HuH-7.5 (cell line): ENCODE results near the gene DPEP2.
"Not testable (repeated sequence)": the region's sequence is repeated elsewhere in the genome, so short reads cannot be mapped to it uniquely, and the experiment has no call there.

Source experiments
- DNase-seq: peaks from one replicate; pipeline ENCODE4 v3.0.0; 2011; ENCODE audit warnings: low spot score

Gene DPEP2

GRCh38 chr16:67976205-67976604 is 23.1 kb downstream of the DPEP2 start:
- DNase-seq = no peak

DNA sequence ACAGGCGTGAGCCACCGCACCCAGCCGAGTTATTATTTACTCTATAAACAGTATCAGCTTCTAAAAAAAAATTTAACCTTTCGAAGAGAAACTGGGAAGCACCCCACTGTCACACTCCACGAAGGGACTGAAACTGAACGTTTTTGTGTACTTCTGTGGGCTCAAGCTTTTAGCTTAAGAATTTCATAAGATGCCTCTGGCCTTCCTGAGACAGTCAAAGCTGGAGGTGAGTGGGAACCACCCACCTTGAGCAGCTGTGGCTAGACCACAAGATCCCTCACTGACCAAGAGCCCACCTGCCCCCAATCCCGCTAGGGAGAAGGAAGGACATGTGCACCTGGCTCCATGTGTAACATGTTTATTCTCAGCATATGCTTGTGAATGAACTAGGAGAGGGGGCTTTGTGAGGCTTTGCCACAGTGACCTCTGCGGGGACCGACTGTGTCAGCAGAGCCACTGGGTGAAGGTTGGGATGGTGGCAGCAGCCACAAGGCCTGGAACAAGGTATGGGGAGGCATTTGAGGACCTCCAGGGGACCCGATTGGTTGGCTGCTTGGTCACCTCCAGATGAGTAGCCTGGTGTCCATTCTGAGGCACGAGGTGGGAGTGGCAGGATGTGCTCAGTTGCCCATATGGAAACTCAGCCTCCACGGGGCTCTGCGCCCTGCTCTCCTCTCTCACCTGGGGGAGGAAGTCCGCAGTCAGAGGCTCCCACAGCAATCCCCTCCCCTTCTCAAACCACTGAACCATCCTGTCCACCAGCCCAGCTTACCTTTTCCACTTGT is 23.8 kb downstream of the DPEP2 start:
- DNase-seq = no peak

DNA sequence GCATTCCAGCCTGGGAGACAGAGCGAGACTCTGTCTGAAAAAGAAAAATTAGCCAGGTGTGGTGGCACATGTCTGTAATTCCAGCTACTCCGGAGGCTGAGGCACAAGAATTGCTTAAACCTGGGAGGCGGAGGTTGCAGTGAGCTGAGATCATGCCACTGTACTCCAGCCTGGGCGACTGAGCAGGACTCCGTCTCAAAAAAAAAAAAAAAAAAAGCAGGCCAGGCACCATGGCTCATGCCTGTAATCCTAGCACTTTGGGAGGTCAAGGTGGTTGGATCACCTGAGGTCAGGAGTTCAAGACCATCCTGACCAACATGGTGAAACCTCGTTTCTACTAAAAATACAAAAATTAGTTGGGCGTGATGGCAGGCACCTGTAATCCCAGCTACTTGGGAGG is 27.0 kb downstream of the DPEP2 start:
- not testable (repeated sequence) for DNase-seq

- no peak for DNase-seq
Measured at GRCh38 chr16:67971111-67971510, 28.2 kb downstream of the DPEP2 start.

DNA sequence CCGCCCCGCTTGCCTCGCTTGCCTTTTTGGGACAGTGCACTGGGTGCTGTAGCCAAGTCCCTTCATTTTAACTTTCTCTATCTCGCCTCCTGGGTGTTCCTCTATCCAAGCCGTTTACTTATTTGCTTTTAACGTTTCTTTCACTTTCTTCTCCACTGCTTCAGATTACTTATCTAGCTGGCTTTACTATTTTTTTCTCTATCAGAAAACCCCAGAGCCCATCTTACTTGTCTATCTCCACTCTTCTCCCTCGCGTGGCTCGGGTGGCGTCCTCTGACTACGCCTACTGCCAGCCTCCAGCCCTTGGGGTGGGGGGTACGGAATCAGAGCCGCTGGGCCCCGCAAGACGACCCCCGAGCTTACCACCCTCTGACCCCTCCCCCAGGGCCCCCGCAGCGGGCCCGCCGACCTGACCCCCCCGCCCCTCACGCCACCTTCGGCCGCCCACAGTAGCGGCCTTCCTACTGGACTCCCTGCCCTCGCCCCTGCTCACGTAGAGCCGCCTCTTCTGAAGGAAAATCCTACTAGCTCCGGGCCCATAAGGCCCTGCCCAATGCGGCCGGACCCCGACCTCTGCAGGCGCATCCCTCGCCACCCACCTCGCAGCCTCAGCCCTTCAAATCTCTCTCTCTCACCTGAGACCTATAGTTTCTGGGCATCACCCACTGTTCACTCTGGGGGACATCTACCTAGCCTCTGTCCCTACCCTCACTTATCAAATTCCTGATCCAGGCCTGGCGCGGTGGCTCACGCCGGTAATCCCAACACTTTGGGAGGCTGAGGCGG is 29.8 kb downstream of the DPEP2 start:
- DNase-seq = peak; percentile 77

- peak; percentile 98 for DNase-seq
Measured at GRCh38 chr16:67968400-67969253, 30.7 kb downstream of the DPEP2 start, which contains the start of gene SLC12A4. SLC12A4 (minus strand) TSS chr16:67968637; CDS start chr16:67968553, 84 bp downstream.

DNA sequence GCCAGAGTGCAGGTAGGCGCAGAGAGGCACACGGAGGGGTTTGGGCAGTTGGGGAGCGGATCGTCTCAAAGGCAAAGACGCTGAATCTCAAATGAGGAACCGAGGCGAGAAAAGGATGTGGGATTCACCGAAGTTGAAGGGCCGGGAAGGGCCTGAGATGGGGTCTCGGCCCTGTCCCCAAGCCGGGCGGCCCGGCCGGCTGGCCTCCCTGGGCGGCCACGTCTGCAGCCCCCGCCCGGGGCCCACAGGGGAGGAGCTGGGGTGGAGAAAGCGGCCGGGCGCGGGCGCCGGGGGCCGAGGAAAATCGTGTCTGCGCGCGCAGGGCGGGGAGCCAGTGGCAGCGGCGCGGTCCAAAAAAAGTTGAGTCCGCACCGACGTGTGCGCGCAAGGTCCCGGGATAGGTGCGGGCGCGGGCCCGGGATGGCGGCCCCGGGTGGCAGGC is 31.3 kb downstream of the DPEP2 start:
- peak; percentile 66 for DNase-seq

GRCh38 chr16:67967183-67967957 is 31.9 kb downstream of the DPEP2 start:
- no peak for DNase-seq

DNA sequence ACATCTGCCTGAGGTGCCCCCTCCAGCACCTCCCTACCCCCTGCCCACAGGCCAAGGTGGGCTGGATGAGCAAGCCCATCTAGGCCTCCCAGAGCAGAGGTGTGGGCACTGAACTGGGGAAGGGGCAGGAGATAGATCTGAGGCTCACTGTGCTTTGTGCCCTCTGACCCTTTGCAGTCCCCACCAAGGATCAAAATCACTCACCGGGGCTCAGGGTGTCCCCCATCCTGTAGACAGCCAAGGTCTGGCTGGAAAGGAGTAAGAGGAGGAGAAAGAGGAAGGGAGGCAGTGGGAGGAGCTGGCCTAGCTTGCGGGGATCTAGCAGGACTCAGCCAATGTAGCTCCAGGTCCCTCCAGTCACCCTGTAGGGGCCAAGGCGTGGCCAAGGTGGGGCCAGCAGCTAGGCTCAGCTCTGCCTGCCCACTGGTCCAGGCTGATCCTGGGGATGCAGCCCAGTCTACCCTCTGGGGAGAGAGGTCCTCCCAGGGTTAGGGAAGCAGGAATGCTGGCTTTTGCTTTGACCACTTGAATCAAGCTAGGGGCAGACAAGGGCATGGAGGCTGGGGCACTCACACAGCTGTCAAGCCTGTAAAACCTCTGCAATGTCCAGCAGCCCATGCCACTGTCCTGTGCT is 32.6 kb downstream of the DPEP2 start:
- DNase-seq = no peak

DNA sequence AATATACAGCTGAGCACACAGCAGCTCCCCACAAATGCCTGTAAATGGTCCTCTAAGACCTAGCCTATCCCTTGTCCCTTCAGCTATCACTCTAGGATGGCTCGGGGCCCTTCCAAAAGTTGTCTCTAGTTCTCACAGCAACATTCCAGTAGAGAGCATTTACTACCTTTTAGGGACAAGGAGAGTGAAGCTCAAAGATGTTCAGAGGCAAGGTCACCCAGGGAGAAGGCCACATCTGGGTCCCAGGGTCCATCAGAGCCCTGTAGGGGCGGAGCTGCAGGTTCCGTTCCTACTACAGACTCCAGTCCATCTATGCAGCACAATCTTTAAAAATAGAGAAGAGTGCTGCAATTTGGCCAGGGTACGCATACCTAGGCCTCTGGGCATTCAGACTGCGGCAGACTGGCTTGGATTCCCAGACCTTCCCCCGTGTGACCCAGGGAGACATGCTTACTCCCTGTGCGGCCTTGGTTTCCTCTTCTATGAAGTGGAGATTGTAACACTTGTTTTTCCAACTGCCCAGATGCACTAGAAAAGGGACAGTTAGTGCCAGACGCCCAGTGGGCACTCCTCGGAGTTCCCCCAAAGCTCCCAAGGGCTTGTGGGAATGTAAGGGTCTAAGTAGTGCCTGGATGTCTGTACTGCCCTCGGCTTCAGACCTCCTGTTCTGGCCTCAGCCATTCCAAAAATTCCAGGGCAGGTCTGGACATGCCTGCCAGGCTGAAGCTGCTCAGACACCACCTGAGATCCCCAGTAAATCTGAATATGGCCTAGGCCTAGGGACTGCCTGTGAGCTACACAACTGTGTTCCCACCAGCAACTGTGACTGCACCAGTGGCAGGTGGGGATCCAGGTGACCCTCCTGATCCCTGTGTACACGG is 33.4 kb downstream of the DPEP2 start:
- no peak for DNase-seq

- DNase-seq = no peak
Measured at GRCh38 chr16:67964477-67965131, 34.7 kb downstream of the DPEP2 start.

- no peak for DNase-seq
Measured at GRCh38 chr16:67963662-67964321, 35.5 kb downstream of the DPEP2 start.

GRCh38 chr16:67963292-67963661 is 36.0 kb downstream of the DPEP2 start:
- DNase-seq = no peak

DNA sequence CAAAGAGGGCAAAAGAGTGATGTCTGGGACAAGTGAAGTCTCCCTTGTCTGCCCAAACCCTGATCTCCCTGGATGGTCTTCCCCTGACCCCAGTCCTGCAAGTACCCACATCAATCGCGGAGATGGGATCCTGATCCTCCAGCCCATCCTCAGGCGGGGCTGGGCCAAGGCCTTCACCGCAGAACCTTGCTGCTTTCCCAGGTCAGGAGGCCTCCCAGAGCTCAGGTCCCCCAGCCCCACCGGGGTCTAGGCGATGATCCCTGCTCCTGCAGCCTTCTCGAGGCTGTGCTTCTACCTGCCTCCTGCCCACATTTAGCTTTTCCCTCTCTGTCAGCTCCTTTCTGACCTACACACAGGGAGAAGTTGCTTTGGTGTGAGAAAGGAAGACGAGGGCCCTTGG is 37.1 kb downstream of the DPEP2 start:
- no peak for DNase-seq

- DNase-seq = no peak
Measured at GRCh38 chr16:67961551-67961957, 37.7 kb downstream of the DPEP2 start.

DNA sequence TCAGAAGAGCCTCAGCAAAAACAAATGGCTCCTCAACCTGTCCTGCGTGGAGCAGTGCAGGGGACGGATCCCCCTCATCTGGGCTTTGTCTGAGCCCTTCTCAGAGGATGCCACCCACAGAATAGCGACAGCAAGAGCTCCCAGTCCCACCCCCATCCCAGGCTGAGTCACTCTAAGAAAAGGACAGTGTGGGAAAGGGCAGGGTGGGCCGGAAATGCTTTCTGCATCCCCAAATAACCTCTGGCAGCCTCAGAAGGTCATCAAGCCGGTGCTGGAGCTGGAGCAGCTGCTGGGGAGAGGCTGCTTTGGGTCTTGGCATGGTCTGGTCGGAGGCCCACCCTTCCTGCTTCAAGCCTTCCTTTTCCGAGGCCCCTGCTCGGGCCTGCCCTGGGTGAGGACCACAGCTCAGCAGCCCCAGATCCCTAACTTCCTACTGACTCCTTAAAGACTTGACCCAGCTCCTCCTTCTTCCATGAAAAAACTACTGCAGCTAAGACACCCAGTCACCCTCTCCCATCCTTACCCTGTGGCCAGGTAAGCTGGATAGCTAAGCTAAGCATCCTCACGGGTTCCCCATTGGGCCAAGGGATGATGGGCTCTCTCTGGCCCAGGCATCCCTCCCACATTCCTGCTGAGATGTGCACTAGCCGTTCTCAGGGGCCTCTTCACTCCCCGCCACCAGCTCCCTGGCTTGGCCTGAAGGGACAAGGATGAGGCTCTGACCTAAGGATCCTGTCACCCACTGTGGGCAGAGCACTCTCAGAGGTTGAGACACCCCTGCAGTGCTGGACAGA is 39.6 kb downstream of the DPEP2 start:
- DNase-seq = no peak

DNA sequence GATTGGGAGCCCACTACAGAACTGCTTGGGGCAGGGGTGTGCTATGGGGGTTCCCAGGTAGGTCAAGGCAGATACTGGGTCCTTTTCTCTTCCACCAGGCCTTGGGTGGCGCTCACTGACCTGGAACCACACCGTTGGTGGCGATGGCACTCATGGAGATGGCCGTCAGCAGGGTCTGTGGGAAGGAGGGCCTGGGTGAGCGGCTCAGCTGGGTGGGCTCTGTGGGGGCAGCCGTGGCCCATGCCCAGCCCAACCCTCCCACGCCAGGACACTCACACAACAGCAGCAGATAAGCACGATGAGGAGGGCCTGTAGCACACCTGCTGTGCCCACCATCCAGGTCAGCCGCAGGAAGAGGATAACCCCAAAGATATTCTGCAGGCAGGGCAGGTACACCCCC is 41.7 kb downstream of the DPEP2 start:
- DNase-seq = no peak
